Stimulated activated CD4-positive, alpha-beta T cell treated with anti-CD3 and anti-CD28 coated beads, TNF-alpha, amount 100 ng/mL, for 48 hours (primary cell): ENCODE data around the gene CTRB1.
"Not testable (repeated sequence)": the region's sequence is repeated elsewhere in the genome, so short reads cannot be mapped to it uniquely, and the experiment has no call there.

Source experiments
- DNase-seq, 3 donors: peaks; one replicate each; pipeline ENCODE4 v3.0.0-alpha.2; 2020; ENCODE audit warnings: low read depth in 3 of 3

CTRB1 gene

GRCh38 chr16:75240633-75241032 is 21.8 kb downstream of the CTRB1 start:
- not testable (repeated sequence) for DNase-seq

GRCh38 chr16:75241412-75241811 is 22.6 kb downstream of the CTRB1 start:
- DNase-seq: no peak

GRCh38 chr16:75241955-75242354 is 23.2 kb downstream of the CTRB1 start:
- no peak for DNase-seq

- DNase-seq: not testable (repeated sequence)
Observed at GRCh38 chr16:75242436-75243078, 23.8 kb downstream of the CTRB1 start.

GRCh38 chr16:75243667-75244224 is 25.0 kb downstream of the CTRB1 start:
- DNase-seq: no peak

- DNase-seq: no peak
Observed at GRCh38 chr16:75244225-75244809, 25.5 kb downstream of the CTRB1 start.

- DNase-seq: no peak
Observed at GRCh38 chr16:75244844-75245758, 26.3 kb downstream of the CTRB1 start.

- DNase-seq: no peak
Observed at GRCh38 chr16:75246504-75247205, 27.9 kb downstream of the CTRB1 start.

- DNase-seq: no peak
Observed at GRCh38 chr16:75247249-75247648, 28.5 kb downstream of the CTRB1 start.

- DNase-seq: no peak
Observed at GRCh38 chr16:75248142-75248535, 29.4 kb downstream of the CTRB1 start.

- no peak for DNase-seq
Observed at GRCh38 chr16:75248536-75249380, 30.0 kb downstream of the CTRB1 start.

- DNase-seq: no peak
Observed at GRCh38 chr16:75249441-75249840, 30.7 kb downstream of the CTRB1 start.

GRCh38 chr16:75250089-75250808 is 31.5 kb downstream of the CTRB1 start:
- no peak for DNase-seq

- DNase-seq: no peak
Observed at GRCh38 chr16:75250809-75251279, 32.1 kb downstream of the CTRB1 start.

- DNase-seq: no peak
Observed at GRCh38 chr16:75251280-75252048, 32.7 kb downstream of the CTRB1 start, which contains the start of gene BCAR1. TSS of gene BCAR1 (minus strand) at chr16:75251624. CDS start at chr16:75251482, 142 bp downstream.

GRCh38 chr16:75252049-75252864 is 33.5 kb downstream of the CTRB1 start:
- no peak for DNase-seq

- no peak for DNase-seq
Observed at GRCh38 chr16:75252946-75253911, 34.4 kb downstream of the CTRB1 start.
